ENCODE data around the gene SYT1. TPM values are rescaled to one million over a fixed set of nuclear protein-coding genes. Genes with fewer than 3 reads are reported as not detected.
A peak's percentile ranks its signal among the peaks of the same experiment; 100 is the strongest.

Gene SYT1
- total and polyA plus RNA-seq, 12 donors = 0.03 to 0.36 (median 0.15) TPM; not detected in 5

DNA sequence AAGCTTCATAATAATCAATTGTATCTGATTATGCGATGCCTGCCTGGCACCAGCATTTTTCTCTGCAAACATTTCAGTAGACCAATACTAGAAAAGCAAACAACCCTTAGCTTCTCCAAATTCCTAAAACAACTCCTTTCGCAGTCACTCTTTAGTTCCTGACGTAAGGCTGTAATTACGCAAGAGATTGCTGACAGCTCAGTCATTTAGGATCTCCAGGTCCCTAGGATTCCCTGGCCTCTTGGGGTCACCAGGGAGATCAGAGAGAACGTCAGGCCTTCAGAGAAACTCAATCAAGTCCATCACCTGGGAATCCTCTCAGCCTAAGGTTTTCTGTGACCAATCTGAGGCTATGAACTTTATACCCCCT is 435.6 kb downstream of the SYT1 start:
- WGBS, 2 donors = 86 to 87% methylated on average over 5 of the region's 5 CpGs
- intact Hi-C loops (cut with DNase I) = no loop called here
- no peak for DNase-seq
- H3K27me3 ChIP-seq = no peaks in the 10 kb centered on the region
- no peak overlapping the region for H3K27ac ChIP-seq
- no peaks in the 10 kb centered on the region for H3K36me3 ChIP-seq
- H3K4me3 ChIP-seq = no peak overlapping the region
- ATAC-seq = no peak
- TF ChIP-seq, protein P1, sequence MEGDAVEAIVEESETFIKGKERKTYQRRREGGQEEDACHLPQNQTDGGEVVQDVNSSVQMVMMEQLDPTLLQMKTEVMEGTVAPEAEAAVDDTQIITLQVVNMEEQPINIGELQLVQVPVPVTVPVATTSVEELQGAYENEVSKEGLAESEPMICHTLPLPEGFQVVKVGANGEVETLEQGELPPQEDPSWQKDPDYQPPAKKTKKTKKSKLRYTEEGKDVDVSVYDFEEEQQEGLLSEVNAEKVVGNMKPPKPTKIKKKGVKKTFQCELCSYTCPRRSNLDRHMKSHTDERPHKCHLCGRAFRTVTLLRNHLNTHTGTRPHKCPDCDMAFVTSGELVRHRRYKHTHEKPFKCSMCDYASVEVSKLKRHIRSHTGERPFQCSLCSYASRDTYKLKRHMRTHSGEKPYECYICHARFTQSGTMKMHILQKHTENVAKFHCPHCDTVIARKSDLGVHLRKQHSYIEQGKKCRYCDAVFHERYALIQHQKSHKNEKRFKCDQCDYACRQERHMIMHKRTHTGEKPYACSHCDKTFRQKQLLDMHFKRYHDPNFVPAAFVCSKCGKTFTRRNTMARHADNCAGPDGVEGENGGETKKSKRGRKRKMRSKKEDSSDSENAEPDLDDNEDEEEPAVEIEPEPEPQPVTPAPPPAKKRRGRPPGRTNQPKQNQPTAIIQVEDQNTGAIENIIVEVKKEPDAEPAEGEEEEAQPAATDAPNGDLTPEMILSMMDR (IDR thresholded peaks at IDR 0.05) = no peak
- peaks cover 0 to 5% (median 0%) of the 10 kb centered on the region in 9 donors for H3K4me1 ChIP-seq
- no peaks in the 10 kb centered on the region for H3K9me3 ChIP-seq

DNA sequence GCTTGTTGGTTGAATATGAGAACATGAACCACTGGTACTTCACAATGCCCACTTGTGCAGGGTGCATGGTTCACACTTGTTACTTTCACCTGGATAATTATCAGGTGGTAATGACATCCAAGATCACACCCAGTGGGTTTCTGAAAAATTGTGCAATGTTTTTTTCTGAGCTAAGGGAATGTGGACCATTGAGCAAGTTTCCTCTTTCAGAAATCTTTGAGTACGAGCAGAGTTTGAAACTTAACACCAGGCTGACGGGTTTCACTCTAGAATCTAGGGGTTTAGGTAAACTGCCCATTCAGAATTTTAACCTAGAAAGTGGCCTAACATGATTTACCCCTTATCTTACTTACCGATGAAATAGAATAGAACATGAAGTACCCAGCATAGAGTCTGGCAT is 436.6 kb downstream of the SYT1 start:
- TF ChIP-seq, protein P1 (IDR thresholded peaks at IDR 0.05) = no peak
- 59 to 92% methylated on average over 3 of the region's 3 CpGs for WGBS, 2 donors
- no peaks in the 10 kb centered on the region for H3K9me3 ChIP-seq
- no peak overlapping the region for H3K4me3 ChIP-seq
- H3K27ac ChIP-seq = peak overlapping the region in 2 of 10 donors; percentile 50 to 58
- intact Hi-C loops (cut with DNase I) = no loop called here
- ATAC-seq (no peak), DNase-seq (no peak)
- no peaks in the 10 kb centered on the region for H3K36me3 ChIP-seq
- H3K4me1 ChIP-seq = peaks cover 0 to 5% (median 0%) of the 10 kb centered on the region in 9 donors
- H3K27me3 ChIP-seq = no peaks in the 10 kb centered on the region

DNA sequence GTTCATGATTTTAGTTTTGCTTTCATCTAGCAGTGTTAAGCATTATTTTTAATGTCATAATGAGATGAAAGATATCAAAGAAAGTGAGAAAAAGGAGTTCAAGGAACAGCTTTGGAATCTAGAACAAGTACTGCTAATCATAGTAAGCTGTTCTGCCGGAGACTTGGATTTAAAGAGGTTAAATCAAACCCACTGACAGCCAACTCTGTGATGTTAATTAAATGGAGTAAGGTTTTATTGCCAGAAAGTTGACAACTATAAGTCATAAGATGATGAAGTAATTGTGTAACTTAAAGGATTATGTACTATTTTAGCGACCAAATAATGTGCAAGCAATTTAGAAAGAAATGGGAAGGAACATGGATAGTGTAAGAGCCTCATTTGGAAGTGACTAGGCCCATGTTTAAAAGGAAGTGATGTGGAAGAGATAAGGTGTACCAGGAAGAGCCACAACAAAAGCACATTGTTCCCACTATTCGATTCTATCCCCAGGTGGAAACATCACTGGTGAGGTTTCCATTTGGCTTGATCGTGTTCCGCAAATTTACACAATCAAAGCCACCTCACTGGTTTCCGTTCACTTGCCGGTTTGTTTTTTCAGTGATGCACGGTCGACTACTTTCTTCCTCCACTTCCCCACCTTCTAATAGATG is 437.7 kb downstream of the SYT1 start:
- 48 to 62% methylated on average over 9 of the region's 9 CpGs for WGBS, 2 donors
- peaks cover 0 to 5% (median 0%) of the 10 kb centered on the region in 9 donors for H3K4me1 ChIP-seq
- intact Hi-C loops (cut with DNase I) = no loop called here
- no peaks in the 10 kb centered on the region for H3K9me3 ChIP-seq
- DNase-seq (peak in 1 of 2 donors; percentile 7), ATAC-seq (peak in 6 of 8 donors; percentile 38 to 88 (median 74))
- no peaks in the 10 kb centered on the region for H3K36me3 ChIP-seq
- peak overlapping the region in 6 of 10 donors; percentile 23 to 58 (median 47) for H3K27ac ChIP-seq
- TF ChIP-seq, protein P1 (IDR thresholded peaks at IDR 0.05) = no peak
- no peak overlapping the region for H3K4me3 ChIP-seq
- H3K27me3 ChIP-seq = no peaks in the 10 kb centered on the region

DNA sequence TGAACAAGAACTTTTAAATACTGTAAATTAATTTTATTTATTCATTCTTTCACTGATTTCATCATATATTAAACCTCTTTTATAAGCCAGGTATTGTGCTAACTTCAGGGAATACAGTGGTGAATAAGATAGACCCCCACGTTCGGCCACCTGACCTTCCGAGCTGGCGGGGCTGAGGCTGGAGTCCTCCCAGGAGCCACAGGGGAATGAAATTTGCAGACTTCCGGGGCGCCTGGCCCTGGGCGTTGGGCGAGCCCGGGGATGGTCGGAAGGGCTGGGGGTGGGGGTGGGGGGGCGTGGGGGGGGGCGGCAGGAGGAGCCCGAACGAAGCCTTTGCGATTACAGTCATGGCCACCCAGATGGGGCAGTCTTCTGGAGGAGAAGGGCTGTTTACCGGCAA is 442.8 kb downstream of the SYT1 start:
- Histone ChIP-seq H3K27ac (no peak overlapping the region), H3K27me3 (no peaks in the 10 kb centered on the region), H3K4me3 (no peak overlapping the region), H3K36me3 (no peaks in the 10 kb centered on the region), H3K4me1 (peaks cover 0 to 5% (median 0%) of the 10 kb centered on the region in 9 donors), H3K9me3 (no peaks in the 10 kb centered on the region)
- 91% methylated on average over 16 of the region's 16 CpGs for WGBS, 2 donors
- TF ChIP-seq, protein P1 (IDR thresholded peaks at IDR 0.05) = no peak
- no peak for ATAC-seq
- intact Hi-C loops (cut with DNase I) = no loop called here
- DNase-seq = no peak

Data from heart right ventricle (tissue), 16 donors.